CD4-positive, CD25-positive, alpha-beta regulatory T cell (primary cell): ENCODE data around the gene RNU2-1. TPM values are rescaled to one million over a fixed set of nuclear protein-coding genes. Genes with fewer than 3 reads are reported as not detected.
A peak's percentile ranks its signal among the peaks of the same experiment; 100 is the strongest.
"Not testable (repeated sequence)": the region's sequence is repeated elsewhere in the genome, so short reads cannot be mapped to it uniquely, and the experiment has no call there.

Experiments used
- ATAC-seq, 2 donors: fragments of 150-1000 bp; cut with Tn5 transposase; one replicate each; pipeline ENCODE4 v1.10.0; 2021; ENCODE audit warnings: low read depth in 2 of 2, moderate number of reproducible peaks in 2 of 2, moderate library complexity in 1 of 2
- DNase-seq, 3 donors: peaks; one replicate each; pipeline versions ENCODE4 v3.0.0 to v3.0.0-alpha.2; 2012 to 2022; ENCODE audit warnings: mixed read lengths in 1 of 3
- H3K27ac ChIP-seq: one replicate; pipeline ENCODE4 v1.7.0; 2013; ENCODE audit warnings: mild to moderate bottlenecking, low read length; ENCODE audit not compliant: insufficient read depth, poor library complexity, severe bottlenecking
- H3K27me3 ChIP-seq: one replicate; pipeline ENCODE4 v1.7.0; 2013; ENCODE audit warnings: low read length; ENCODE audit not compliant: control insufficient read depth, insufficient read depth
- H3K36me3 ChIP-seq: one replicate; pipeline ENCODE4 v1.7.0; 2013; ENCODE audit warnings: mild to moderate bottlenecking, low read length, moderate library complexity; ENCODE audit not compliant: control insufficient read depth, insufficient read depth
- H3K4me1 ChIP-seq: 2 replicates; pipeline ENCODE4 v1.7.0; 2013; ENCODE audit warnings: mild to moderate bottlenecking, low read length; ENCODE audit not compliant: insufficient read depth, control insufficient read depth, poor library complexity, severe bottlenecking
- H3K4me3 ChIP-seq: one replicate; pipeline ENCODE4 v1.7.0; 2013; ENCODE audit warnings: low read depth, mild to moderate bottlenecking, low read length, moderate library complexity
- H3K9me3 ChIP-seq, 2 experiments: 1 replicate in 1 of 2; 2 replicates in 1 of 2; pipeline ENCODE4 v1.7.0; 2013; ENCODE audit warnings: low read length in 2 of 2, mild to moderate bottlenecking in 1 of 2, moderate library complexity in 1 of 2; ENCODE audit not compliant: control insufficient read depth in 2 of 2
- H3K27ac Mint-ChIP-seq, 3 donors: one replicate each; pipeline ENCODE4 v1.8.0; 2020 to 2022; ENCODE audit warnings: mild to moderate bottlenecking in 3 of 3, mixed read lengths in 3 of 3, moderate library complexity in 2 of 3
- H3K27me3 Mint-ChIP-seq: one replicate; pipeline ENCODE4 v1.8.0; 2022; ENCODE audit warnings: mild to moderate bottlenecking, mixed read lengths
- H3K36me3 Mint-ChIP-seq: one replicate; pipeline ENCODE4 v1.8.0; 2020; ENCODE audit warnings: mixed read lengths
- H3K4me1 Mint-ChIP-seq, 4 donors: one replicate each; pipeline ENCODE4 v1.8.0; 2020 to 2022; ENCODE audit warnings: mixed read lengths in 4 of 4, mild to moderate bottlenecking in 1 of 4
- H3K4me3 Mint-ChIP-seq, 4 donors: one replicate each; pipeline ENCODE4 v1.8.0; 2020 to 2022; ENCODE audit warnings: mild to moderate bottlenecking in 4 of 4, mixed read lengths in 4 of 4, moderate library complexity in 3 of 4
- H3K9me3 Mint-ChIP-seq, 7 donors: one replicate each; pipeline ENCODE4 v1.8.0; 2020 to 2022; ENCODE audit warnings: mixed read lengths in 7 of 7, mild to moderate bottlenecking in 3 of 7, moderate library complexity in 2 of 7
- polyA plus RNA-seq, 4 donors: library from polyadenylated mRNA; unstranded; fragments of 300-500 nt; fragmentation: Illumina TruSeq; gene quantifications; one replicate each; pipeline ENCODE4 v1.2.3, GENCODE V29; 2021
- total RNA-seq: library from RNA; stranded (reverse); gene quantifications from one replicate; pipeline ENCODE4 v1.2.3, GENCODE V29; 2022

RNU2-1 gene
- total and polyA plus RNA-seq, 5 donors from 2014 or later = 4,537 TPM; not detected in 4

DNA sequence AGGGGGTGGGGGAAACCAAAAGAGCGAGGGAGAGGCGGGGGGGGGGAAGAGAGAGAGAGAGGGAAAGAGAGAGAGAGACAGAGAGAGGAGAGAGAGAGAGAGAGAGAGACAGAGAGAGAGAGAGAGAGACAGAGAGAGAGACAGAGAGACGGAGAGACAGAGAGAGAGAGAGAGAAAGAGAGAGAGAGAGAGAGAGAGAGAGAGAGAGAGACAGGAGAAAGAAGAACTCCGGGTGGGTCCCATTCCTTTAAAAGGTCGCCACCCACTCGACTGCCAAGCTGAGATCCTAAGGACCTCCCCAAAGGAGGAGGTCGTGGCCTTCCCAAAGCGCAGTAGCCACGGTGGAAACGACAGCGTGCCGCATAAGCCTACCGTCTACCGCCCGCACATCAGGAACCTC, 514 bp downstream of the RNU2-1 start:
- not testable (repeated sequence) for H3K27me3 ChIP-seq, DNase-seq, H3K9me3 ChIP-seq, H3K27ac Mint-ChIP-seq, H3K27ac ChIP-seq, ATAC-seq, H3K36me3 Mint-ChIP-seq, H3K27me3 Mint-ChIP-seq, H3K4me1 ChIP-seq, H3K9me3 Mint-ChIP-seq, H3K4me3 ChIP-seq, H3K36me3 ChIP-seq, H3K4me1 Mint-ChIP-seq
- peak overlapping the region in 1 of 4 donors; percentile 50 for H3K4me3 Mint-ChIP-seq

DNA sequence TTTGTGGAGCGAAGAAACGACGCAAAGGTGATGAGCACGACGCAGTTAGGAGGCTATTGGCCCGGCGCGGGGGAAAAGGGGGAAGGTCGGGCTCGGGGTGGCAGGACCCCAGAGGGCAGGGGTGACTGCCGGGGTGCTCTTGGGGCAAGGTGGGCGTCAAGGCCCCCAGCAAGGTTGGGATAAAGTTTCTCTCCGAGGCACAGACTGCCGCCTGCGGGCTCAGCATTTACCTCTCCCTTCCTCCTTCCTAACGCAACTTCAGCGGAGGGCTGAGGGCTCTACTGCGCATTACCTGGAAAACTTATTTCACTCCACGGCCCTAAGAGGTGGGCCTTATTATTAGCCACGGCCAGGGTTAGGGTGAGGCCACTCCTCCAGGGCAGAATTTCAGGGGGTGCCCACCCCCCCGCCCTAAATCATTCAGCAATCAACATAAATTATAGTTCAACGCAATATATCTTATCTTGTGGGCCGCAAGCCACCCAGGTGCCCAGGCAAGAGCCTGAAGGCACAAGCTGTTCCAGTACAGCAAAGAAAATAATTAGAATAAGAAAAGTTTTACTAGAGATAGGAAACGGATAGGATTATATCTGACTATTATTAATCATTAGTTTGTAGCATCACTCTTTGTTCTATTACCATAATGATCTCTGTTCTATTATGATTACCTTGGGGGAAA, 1.6 kb downstream of the RNU2-1 start:
- peak overlapping the region in 1 of 3 donors; percentile 5 for H3K27ac Mint-ChIP-seq
- H3K4me1 Mint-ChIP-seq, H3K36me3 ChIP-seq, DNase-seq, H3K4me3 ChIP-seq, ATAC-seq, H3K9me3 Mint-ChIP-seq, H3K9me3 ChIP-seq, H3K27me3 ChIP-seq, H3K36me3 Mint-ChIP-seq, H3K4me1 ChIP-seq, H3K27me3 Mint-ChIP-seq, H3K27ac ChIP-seq: not testable (repeated sequence)
- peak overlapping the region in 3 of 4 donors; percentile 44 to 86 (median 81) for H3K4me3 Mint-ChIP-seq

DNA sequence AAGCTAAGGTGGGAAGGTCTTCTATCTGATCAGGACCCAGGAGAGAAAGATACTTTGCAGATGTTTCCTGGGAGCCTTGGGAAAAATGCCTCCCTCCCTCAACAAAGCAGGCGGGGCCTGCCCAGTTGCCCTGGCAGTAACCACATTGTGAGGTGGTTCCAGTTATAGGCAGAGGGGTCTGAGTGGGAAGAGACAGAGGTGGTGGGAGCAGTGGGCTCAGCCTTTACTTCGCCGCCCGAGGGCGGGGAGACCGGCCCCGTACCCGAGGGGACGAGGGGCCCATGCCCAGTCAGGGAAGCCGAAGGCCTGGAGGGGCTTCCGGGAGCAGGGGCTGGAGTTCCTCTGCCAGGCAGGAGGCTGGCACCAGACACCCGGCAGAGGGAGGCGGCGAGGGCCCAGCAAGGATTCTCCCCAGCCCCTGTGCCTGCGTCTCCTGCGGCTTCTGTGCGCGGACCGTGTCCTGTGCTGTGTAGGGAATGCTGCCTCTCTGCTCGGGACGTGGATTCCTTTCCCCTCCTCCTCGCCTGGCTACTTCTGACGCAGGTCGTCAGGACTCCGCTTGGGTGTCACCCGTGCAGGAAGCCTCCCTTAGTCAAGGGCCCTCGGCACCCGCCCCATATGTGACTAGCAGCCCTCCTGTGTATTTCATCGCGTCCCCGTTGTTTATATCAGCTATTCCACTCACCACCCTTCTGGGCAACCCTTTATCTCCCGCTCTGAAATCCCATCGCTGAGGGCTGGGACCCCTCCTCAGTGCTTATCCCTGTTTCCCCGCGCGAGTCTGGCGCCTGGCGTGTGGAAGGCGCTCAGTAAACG, 2.4 kb downstream of the RNU2-1 start:
- H3K36me3 Mint-ChIP-seq, H3K27ac Mint-ChIP-seq, H3K36me3 ChIP-seq, ATAC-seq, H3K27me3 Mint-ChIP-seq, H3K4me3 ChIP-seq, H3K9me3 ChIP-seq, H3K27ac ChIP-seq, H3K4me3 Mint-ChIP-seq, H3K9me3 Mint-ChIP-seq, H3K27me3 ChIP-seq, H3K4me1 Mint-ChIP-seq, DNase-seq, H3K4me1 ChIP-seq: not testable (repeated sequence)

DNA sequence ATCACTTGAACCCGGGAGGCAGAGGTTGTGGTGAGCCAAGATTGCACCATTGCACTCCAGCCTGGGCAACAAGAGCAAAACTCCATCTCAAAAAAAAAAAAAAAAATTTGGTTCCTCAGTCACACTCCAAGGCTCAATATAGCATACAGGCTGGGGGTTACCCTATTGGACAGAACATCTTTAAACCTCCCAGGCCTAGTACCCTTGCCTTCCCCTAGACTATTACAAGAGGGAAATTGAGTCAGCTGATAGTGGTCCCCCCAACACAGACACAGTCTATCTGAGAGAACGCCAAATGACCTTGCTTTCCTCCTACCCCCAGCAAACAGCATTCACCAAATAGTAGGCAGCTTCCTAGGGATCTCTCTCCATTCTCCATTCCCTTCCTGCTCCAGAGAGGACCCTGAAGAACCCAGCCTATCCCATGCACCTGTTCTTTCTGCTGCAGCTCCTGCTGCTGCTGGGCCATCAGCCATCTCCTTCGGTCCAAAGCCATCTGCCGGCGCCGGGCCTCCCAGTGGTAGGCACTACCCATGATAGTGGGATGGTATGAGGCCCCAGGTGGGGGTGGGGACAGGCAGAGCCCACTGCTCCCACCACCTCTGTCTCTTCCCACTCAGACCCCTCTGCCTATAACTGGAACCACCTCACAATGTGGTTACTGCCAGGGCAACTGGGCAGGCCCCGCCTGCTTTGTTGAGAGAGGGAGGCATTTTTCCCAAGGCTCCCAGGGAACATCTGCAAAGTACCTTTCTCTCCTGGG, 5.6 kb downstream of the RNU2-1 start, which contains the start of gene CCDC200:
TSS of gene CCDC200 (minus strand) at position 604 of the 763 bp plus-strand sequence. CDS start at position 535, 69 bp downstream.
- not testable (repeated sequence) for H3K9me3 Mint-ChIP-seq, H3K27me3 ChIP-seq, H3K4me3 ChIP-seq, H3K36me3 Mint-ChIP-seq, H3K4me1 ChIP-seq, H3K4me3 Mint-ChIP-seq, H3K4me1 Mint-ChIP-seq, H3K9me3 ChIP-seq, ATAC-seq, H3K36me3 ChIP-seq, DNase-seq, H3K27ac ChIP-seq, H3K27me3 Mint-ChIP-seq, H3K27ac Mint-ChIP-seq

DNA sequence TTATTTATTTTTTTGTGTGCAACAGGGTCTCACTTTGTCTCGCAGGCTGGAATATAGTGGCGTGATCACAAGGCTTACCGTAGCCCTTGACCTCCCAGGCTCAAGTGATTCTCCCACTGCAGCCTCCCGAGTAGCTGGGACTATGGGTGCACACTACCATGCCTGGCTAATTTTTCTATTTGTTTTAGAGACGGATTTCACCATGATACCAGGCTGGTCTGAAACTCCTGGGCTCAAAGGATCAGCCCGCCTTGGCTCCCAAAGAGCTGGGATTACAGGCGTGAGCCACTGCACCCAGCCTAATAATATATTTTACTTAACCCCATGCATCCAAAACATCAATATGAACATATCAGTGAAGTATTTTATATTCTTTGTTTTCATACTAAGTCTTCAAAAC, 7.4 kb downstream of the RNU2-1 start:
- H3K4me1 ChIP-seq = no peaks in the 10 kb centered on the region
- H3K9me3 Mint-ChIP-seq = no peaks in the 10 kb centered on the region
- H3K27me3 ChIP-seq = no peaks in the 10 kb centered on the region
- no peaks in the 10 kb centered on the region for H3K27me3 Mint-ChIP-seq
- no peak for ATAC-seq
- H3K27ac Mint-ChIP-seq = no peak overlapping the region
- no peak overlapping the region for H3K4me3 Mint-ChIP-seq
- H3K36me3 Mint-ChIP-seq = peaks cover 7% of the 10 kb centered on the region
- no peak overlapping the region for H3K27ac ChIP-seq
- no peaks in the 10 kb centered on the region for H3K36me3 ChIP-seq
- no peaks in the 10 kb centered on the region for H3K9me3 ChIP-seq
- peaks cover 0 to 2% (median 0%) of the 10 kb centered on the region in 4 donors for H3K4me1 Mint-ChIP-seq
- no peak for DNase-seq
- no peak overlapping the region for H3K4me3 ChIP-seq

DNA sequence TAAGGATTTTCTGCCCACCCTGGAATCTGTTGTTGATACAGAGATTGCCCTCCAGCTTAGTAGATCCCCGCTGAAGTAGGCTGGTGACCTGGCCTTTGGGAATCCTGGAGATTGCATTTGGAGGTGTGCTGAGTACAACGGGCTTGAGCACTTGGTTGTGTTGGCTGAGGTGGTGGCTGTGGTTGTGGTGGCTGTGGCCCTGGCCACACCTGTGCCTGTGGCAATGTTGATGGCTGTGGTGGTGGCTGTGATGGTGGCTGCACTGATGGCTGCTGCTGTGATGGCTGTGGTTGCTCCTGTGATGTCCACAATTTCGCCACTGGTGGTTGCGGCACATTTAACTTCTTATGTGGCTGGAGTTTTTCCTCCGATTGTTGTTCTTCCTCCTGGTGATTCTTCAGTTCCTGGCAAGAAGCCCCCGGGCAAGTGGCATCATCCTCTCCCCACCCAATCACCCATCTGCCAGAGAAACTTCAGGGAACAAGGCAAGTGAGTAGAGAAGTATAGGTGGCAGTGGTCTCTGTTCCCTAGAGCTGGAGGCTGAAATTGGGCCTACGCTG, 9.6 kb downstream of the RNU2-1 start:
- no peaks in the 10 kb centered on the region for H3K9me3 Mint-ChIP-seq
- H3K36me3 Mint-ChIP-seq = peaks cover 11% of the 10 kb centered on the region
- no peak overlapping the region for H3K27ac Mint-ChIP-seq
- no peaks in the 10 kb centered on the region for H3K27me3 Mint-ChIP-seq
- no peak overlapping the region for H3K4me3 Mint-ChIP-seq
- ATAC-seq (no peak), DNase-seq (no peak)
- H3K4me1 ChIP-seq = no peaks in the 10 kb centered on the region
- H3K4me1 Mint-ChIP-seq = peaks cover 0 to 7% (median 2%) of the 10 kb centered on the region in 4 donors
- H3K27me3 ChIP-seq = no peaks in the 10 kb centered on the region
- no peak overlapping the region for H3K4me3 ChIP-seq
- H3K27ac ChIP-seq = no peak overlapping the region
- no peaks in the 10 kb centered on the region for H3K9me3 ChIP-seq
- no peaks in the 10 kb centered on the region for H3K36me3 ChIP-seq

DNA sequence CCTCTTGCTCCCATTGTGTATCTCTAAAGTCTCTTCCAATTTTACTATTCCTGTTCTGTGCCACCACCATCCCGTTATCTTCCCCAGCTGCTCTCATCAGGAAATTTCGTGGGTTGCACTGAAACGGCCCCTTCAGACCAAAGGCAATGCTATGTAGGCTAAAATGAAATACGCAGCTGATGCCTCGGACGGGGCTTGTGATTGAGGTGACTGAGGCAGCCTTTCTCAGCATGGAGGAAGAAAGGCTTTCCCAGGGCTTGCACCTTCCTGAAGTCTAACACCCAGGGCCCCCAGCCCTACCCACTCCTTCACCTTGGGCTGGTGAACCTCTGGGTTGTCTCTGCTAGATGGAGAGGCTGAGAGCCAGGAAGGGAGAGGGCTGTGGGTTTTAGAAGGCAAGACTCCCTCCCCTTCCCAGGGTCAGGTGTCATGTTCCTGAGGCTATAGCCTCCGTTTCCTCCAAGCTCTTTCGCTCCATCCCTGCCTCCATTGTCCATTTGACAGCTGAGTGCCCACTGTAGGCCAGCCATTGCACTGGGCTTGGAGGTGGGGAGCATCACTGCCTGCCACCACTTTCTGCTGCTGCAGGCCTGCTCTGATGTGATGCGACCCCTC, 13.2 kb downstream of the RNU2-1 start:
- Mint-ChIP-seq H3K4me3 (no peak overlapping the region), H3K27ac (peak overlapping the region in 1 of 3 donors; percentile 4), H3K27me3 (no peaks in the 10 kb centered on the region), H3K4me1 (peaks cover 0 to 21% (median 14%) of the 10 kb centered on the region in 4 donors), H3K36me3 (peaks cover 32% of the 10 kb centered on the region), H3K9me3 (no peaks in the 10 kb centered on the region)
- Histone ChIP-seq H3K36me3 (peaks cover 8% of the 10 kb centered on the region), H3K27me3 (no peaks in the 10 kb centered on the region), H3K4me3 (no peak overlapping the region), H3K4me1 (no peaks in the 10 kb centered on the region), H3K9me3 (no peaks in the 10 kb centered on the region), H3K27ac (no peak overlapping the region)
- ATAC-seq = no peak
- DNase-seq = no peak
